Nephron progenitor cell (in vitro differentiated cells): ENCODE measurements around the gene LARP1.
"Not testable (repeated sequence)": the region's sequence is repeated elsewhere in the genome, so short reads cannot be mapped to it uniquely, and the experiment has no call there.

ENCODE experiments used
- DNase-seq: peaks from one replicate; pipeline ENCODE4 v3.0.0; 2021
- H3K27ac Mint-ChIP-seq: 2 replicates; pipeline ENCODE4 v1.8.0; 2021; ENCODE audit warnings: mild to moderate bottlenecking, moderate library complexity, mixed read lengths
- H3K27me3 Mint-ChIP-seq: 2 replicates; pipeline ENCODE4 v1.8.0; 2021; ENCODE audit warnings: mild to moderate bottlenecking, low read depth, mixed read lengths; ENCODE audit not compliant: poor library complexity
- H3K36me3 Mint-ChIP-seq: 2 replicates; pipeline ENCODE4 v1.8.0; 2021; ENCODE audit warnings: low read depth, mixed read lengths
- H3K4me1 Mint-ChIP-seq: 2 replicates; pipeline ENCODE4 v1.8.0; 2021; ENCODE audit warnings: mixed read lengths
- H3K4me3 Mint-ChIP-seq: 2 replicates; pipeline ENCODE4 v1.8.0; 2021; ENCODE audit warnings: mild to moderate bottlenecking, moderate library complexity, mixed read lengths
- H3K9me3 Mint-ChIP-seq: 2 replicates; pipeline ENCODE4 v1.8.0; 2021; ENCODE audit warnings: mild to moderate bottlenecking, moderate library complexity, mixed read lengths
- CTCF ChIP-seq: fragments of 200-600 bp; sonication (generic); IDR thresholded peaks from 2 replicates; pipeline ENCODE4 v1.5.0; 2021; ENCODE audit warnings: antibody characterized with exemption

The LARP1 gene

GRCh38 chr5:154740483-154740882 lies 14.7 kb upstream of the LARP1 start:
- peaks cover 24% of the 10 kb centered on the region for H3K4me1 Mint-ChIP-seq
- TF ChIP-seq CTCF = no peak
- H3K4me3 Mint-ChIP-seq = no peak overlapping the region
- no peaks in the 10 kb centered on the region for H3K9me3 Mint-ChIP-seq
- no peaks in the 10 kb centered on the region for H3K36me3 Mint-ChIP-seq
- peak overlapping the region; percentile 29 for H3K27ac Mint-ChIP-seq
- no peak for DNase-seq
- peaks cover 8% of the 10 kb centered on the region for H3K27me3 Mint-ChIP-seq

- DNase-seq = no peak
- no peak for TF ChIP-seq CTCF
- no peak overlapping the region for H3K4me3 Mint-ChIP-seq
- no peaks in the 10 kb centered on the region for H3K36me3 Mint-ChIP-seq
- H3K27me3 Mint-ChIP-seq = peaks cover 8% of the 10 kb centered on the region
- no peak overlapping the region for H3K27ac Mint-ChIP-seq
- H3K9me3 Mint-ChIP-seq = no peaks in the 10 kb centered on the region
- peaks cover 24% of the 10 kb centered on the region for H3K4me1 Mint-ChIP-seq
Measured at GRCh38 chr5:154740957-154741356, 14.2 kb upstream of the LARP1 start.

GRCh38 chr5:154741415-154741814 lies 13.8 kb upstream of the LARP1 start:
- Mint-ChIP-seq H3K9me3 (no peaks in the 10 kb centered on the region), H3K4me1 (peaks cover 24% of the 10 kb centered on the region), H3K27me3 (peaks cover 8% of the 10 kb centered on the region), H3K27ac (no peak overlapping the region), H3K36me3 (no peaks in the 10 kb centered on the region), H3K4me3 (no peak overlapping the region)
- no peak for TF ChIP-seq CTCF
- DNase-seq = no peak

GRCh38 chr5:154743812-154744211 lies 11.4 kb upstream of the LARP1 start:
- TF ChIP-seq CTCF = no peak
- Mint-ChIP-seq H3K36me3 (no peaks in the 10 kb centered on the region), H3K4me1 (peaks cover 18% of the 10 kb centered on the region), H3K27me3 (peaks cover 6% of the 10 kb centered on the region), H3K4me3 (no peak overlapping the region), H3K9me3 (no peaks in the 10 kb centered on the region), H3K27ac (no peak overlapping the region)
- DNase-seq = no peak

GRCh38 chr5:154745349-154745748 lies 9.8 kb upstream of the LARP1 start:
- Mint-ChIP-seq H3K27me3 (peaks cover 6% of the 10 kb centered on the region), H3K4me1 (peaks cover 30% of the 10 kb centered on the region), H3K9me3 (no peaks in the 10 kb centered on the region), H3K36me3 (no peaks in the 10 kb centered on the region), H3K4me3 (no peak overlapping the region), H3K27ac (no peak overlapping the region)
- TF ChIP-seq CTCF = no peak
- no peak for DNase-seq

- Mint-ChIP-seq H3K27me3 (peaks cover 7% of the 10 kb centered on the region), H3K27ac (no peak overlapping the region), H3K4me3 (no peak overlapping the region), H3K9me3 (no peaks in the 10 kb centered on the region), H3K36me3 (no peaks in the 10 kb centered on the region), H3K4me1 (peaks cover 31% of the 10 kb centered on the region)
- TF ChIP-seq CTCF = no peak
- DNase-seq = no peak
Measured at GRCh38 chr5:154749491-154749890, 5.7 kb upstream of the LARP1 start.

- H3K36me3 Mint-ChIP-seq, DNase-seq, H3K4me3 Mint-ChIP-seq, H3K27me3 Mint-ChIP-seq, H3K9me3 Mint-ChIP-seq, H3K27ac Mint-ChIP-seq: not testable (repeated sequence)
- peaks cover 32% of the 10 kb centered on the region for H3K4me1 Mint-ChIP-seq
Measured at GRCh38 chr5:154750641-154751040, 4.5 kb upstream of the LARP1 start.
